SK-N-MC (cell line): Measurements from ENCODE around the gene ANK3.

ENCODE experiments used
- DNase-seq: peaks from one replicate; pipeline ENCODE4 v3.0.0-alpha.2; 2011; ENCODE audit warnings: low read depth, low spot score
- H3K27ac ChIP-seq: fragments of 200-600 bp; sonication (generic); 2 replicates; pipeline ENCODE4 v1.5.1; 2016; ENCODE audit warnings: mixed run types
- H3K36me3 ChIP-seq: fragments of 200-600 bp; sonication (generic); 2 replicates; pipeline ENCODE4 v1.6.1; 2017; ENCODE audit warnings: antibody characterized with exemption, low read length, mixed read lengths; ENCODE audit not compliant: insufficient read depth
- H3K4me3 ChIP-seq: fragments of 200-600 bp; sonication (generic); 2 replicates; pipeline ENCODE4 v1.5.1; 2016
- H3K9ac ChIP-seq: fragments of 200-600 bp; sonication (generic); 2 replicates; pipeline ENCODE4 v1.8.0; 2017; ENCODE audit warnings: mixed run types, mixed read lengths; ENCODE audit not compliant: insufficient read length
- H3K9me3 ChIP-seq: fragments of 200-600 bp; sonication (generic); 2 replicates; pipeline ENCODE4 v1.6.1; 2017; ENCODE audit warnings: low read depth, mild to moderate bottlenecking, antibody characterized with exemption, low read length, moderate library complexity, mixed read lengths
- EZH2 ChIP-seq: fragments of 200-600 bp; sonication (generic); IDR thresholded peaks from one replicate; pipeline ENCODE4 v1.6.1; 2017; ENCODE audit warnings: antibody characterized with exemption
- FOXP2 ChIP-seq: optimal IDR thresholded peaks from 2 replicates; pipeline ENCODE3; 2011; ENCODE audit warnings: mild to moderate bottlenecking, moderate library complexity; ENCODE audit not compliant: insufficient read depth; ENCODE audit errors: extremely low read length, control extremely low read depth
- POLR2AphosphoS5 ChIP-seq: IDR thresholded peaks from 2 replicates; pipeline ENCODE4 v1.6.1; 2012; ENCODE audit warnings: mild to moderate bottlenecking, low read depth, low read length, borderline replicate concordance

Gene ANK3

DNA sequence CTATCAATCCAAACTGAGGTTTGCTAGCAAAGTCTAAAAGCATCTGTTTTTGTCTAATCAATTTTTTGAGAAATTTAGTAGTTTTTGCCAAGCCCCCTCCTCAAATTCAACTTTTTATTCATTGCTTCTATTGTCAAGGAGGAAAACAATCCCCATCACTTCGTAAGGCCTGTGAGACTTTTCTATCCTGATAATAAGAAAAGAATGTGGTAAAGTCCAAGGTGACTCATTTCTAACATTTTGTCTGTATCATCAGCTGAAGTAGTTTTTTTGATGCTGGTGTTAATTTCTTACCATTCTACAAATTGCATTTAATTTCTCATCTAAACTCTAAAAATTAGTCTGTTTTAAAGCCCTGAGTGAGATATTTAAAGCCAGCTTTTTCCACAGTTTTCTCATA lies 11.7 kb downstream of the ANK3 start:
- H3K9me3 ChIP-seq = no peaks in the 10 kb centered on the region
- no peak for DNase-seq
- H3K36me3 ChIP-seq = no peaks in the 10 kb centered on the region
- no peak for TF ChIP-seq EZH2
- no peak for TF ChIP-seq FOXP2
- TF ChIP-seq POLR2AphosphoS5 = no peak
- no peak overlapping the region for H3K9ac ChIP-seq
- H3K4me3 ChIP-seq = no peak overlapping the region
- no peak overlapping the region for H3K27ac ChIP-seq

DNA sequence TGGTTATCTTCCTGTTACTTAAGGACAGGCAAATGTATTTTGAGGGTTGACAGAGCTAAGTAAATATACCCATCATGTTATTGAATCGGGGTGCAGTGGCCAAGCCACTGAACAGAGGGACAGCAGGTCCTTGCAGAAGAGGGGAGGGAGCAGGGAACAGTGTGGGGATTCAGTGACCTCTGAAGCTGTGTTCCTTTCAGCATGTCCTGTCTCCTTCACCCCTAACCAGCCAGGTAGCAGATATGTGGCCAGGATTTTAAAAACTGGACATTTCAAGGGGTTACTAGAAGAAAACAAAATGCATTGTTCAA lies 12.7 kb downstream of the ANK3 start:
- no peak for DNase-seq
- H3K36me3 ChIP-seq = no peaks in the 10 kb centered on the region
- TF ChIP-seq POLR2AphosphoS5 = no peak
- no peak for TF ChIP-seq EZH2
- TF ChIP-seq FOXP2 = no peak
- H3K4me3 ChIP-seq = no peak overlapping the region
- H3K9ac ChIP-seq = no peak overlapping the region
- no peaks in the 10 kb centered on the region for H3K9me3 ChIP-seq
- no peak overlapping the region for H3K27ac ChIP-seq

DNA sequence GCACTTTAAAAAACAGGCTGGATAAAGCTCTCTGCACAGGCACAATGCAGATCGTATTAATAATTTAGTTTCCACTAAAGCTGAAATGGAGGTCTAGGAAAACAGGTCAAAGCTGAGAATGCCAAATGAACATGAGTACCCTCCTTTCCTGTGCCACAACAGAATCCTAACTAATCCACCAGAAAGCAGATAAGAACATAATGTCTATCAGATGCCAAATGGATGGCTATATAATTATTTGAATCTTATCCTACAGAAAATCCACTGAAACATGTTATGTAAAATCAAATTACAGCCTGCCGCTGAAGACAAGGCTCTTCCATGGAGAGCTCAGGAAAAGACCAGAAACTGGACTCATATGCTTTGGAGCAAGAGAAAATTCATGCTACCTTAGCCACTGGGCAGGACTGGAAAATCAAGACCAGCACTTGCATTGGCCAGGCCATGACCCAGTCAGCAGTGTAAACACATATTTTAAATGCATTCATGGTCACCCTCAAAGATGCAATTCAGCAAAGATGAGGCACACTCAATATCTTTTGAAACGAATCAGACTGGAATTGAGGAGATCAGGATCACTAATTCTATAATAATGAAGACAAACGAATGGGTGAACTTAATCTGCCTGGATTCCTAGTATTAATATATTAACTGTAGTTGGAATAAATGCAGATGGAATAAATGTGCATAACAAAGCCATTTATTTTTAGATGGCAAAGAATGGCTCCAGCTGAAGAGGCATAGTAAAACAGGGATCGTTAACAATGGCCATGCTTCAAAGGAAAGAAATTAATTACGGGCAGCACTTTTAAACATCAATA lies 13.2 kb downstream of the ANK3 start:
- H3K36me3 ChIP-seq = no peaks in the 10 kb centered on the region

DNA sequence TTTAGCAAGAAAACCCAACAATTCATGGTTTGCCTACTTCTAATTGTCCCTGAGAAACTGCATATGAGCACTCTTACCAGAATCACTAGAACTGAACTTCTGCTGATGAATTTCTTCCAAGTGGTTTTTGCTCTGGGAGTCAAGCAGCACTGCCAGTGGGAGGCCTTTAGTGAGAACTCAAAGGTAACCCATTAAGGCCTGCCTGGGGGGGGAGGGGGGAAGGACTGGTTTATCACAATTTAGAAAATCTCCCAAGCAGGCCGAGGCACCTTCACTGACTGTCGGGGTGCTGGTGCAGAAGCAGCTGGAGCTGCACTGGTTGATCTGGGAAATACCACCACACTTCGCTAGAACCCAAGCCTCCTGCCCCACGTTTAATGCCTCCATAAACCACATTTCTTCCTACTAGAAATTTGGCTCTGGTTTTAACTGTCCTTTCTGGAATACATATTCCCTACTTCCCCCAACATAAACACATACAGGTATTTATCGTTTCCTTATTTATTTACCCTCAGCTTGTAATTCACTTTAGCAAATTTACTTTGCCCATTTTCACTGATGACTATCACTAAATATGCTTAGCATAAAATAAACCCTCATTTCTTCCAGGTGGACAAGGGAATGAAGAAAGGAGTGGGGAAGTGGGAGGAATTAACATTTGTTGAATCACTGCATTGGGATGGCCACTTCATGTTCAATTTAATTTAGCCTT lies 14.2 kb downstream of the ANK3 start:
- H3K9ac ChIP-seq = no peak overlapping the region
- no peaks in the 10 kb centered on the region for H3K36me3 ChIP-seq
- DNase-seq = no peak
- H3K9me3 ChIP-seq = no peaks in the 10 kb centered on the region
- H3K4me3 ChIP-seq = no peak overlapping the region
- no peak overlapping the region for H3K27ac ChIP-seq
- no peak for TF ChIP-seq POLR2AphosphoS5
- TF ChIP-seq FOXP2 = no peak
- no peak for TF ChIP-seq EZH2

More for the DNA sequence above, 13.2 kb downstream of the ANK3 start:
- Histone ChIP-seq H3K27ac (no peak overlapping the region), H3K4me3 (no peak overlapping the region), H3K9ac (no peak overlapping the region), H3K9me3 (no peaks in the 10 kb centered on the region)
- TF ChIP-seq FOXP2 = no peak
- DNase-seq = no peak

DNA sequence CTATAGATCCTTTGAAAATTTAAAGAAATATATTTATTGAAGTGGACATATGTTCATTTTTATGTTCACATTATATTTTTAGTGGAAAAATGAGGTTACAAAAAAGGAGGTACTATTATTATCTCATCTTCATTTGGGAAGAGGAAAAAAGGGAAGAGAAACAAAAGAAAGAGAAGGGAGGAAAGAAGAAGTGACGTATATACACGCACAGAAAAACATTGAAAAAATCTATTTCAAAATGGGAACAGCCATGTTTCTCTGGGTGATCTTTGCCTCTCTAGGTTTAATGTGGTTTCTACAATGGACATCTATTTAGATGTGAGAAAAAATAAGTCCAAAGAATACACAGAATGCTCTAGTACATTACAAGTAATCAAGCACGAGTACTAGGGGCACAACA lies 14.8 kb downstream of the ANK3 start:
- no peak for TF ChIP-seq FOXP2
- TF ChIP-seq POLR2AphosphoS5 = no peak
- no peak for TF ChIP-seq EZH2
- H3K4me3 ChIP-seq = no peak overlapping the region
- no peaks in the 10 kb centered on the region for H3K36me3 ChIP-seq
- H3K9me3 ChIP-seq = no peaks in the 10 kb centered on the region
- no peak overlapping the region for H3K27ac ChIP-seq
- no peak overlapping the region for H3K9ac ChIP-seq
- no peak for DNase-seq

DNA sequence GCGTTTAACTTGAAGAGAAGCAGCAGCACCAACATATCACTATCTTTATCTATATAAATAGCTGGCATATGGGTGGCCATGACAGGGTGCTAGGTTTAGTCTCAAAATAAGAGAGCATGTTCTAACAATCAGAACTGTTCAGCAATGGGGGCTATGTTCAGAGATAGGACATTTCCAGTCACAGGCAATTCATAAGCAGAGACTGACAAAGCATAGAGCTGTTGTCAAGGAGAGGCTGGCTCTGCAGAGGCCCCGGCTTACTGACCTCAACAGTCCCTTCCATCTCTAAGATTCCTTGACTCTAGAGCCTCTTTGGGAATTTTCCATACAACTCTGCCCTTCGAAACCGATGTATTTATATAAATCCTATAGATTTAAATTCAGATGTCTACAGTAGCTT lies 17.2 kb downstream of the ANK3 start:
- TF ChIP-seq EZH2 (no peak), FOXP2 (no peak)
- H3K9ac ChIP-seq = no peak overlapping the region
- DNase-seq = no peak
- no peak overlapping the region for H3K4me3 ChIP-seq
- no peaks in the 10 kb centered on the region for H3K36me3 ChIP-seq
- no peaks in the 10 kb centered on the region for H3K9me3 ChIP-seq
- no peak overlapping the region for H3K27ac ChIP-seq

DNA sequence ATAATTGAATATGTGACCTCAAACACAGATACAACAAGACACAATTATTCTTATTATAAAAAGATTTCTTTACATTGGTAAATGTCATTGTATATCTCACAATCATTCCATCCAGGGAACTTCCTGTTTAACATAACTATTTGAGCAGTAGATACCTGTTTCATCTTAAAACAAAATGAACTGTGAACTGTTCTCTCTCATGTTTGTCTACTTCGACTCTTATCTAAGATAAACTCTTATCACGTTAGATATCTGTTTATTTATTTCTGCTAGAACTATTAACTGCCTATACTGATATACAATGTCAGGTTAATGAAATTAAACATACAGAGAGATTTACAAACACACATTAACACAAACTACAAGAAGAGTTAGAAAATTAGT lies 20.1 kb downstream of the ANK3 start:
- no peaks in the 10 kb centered on the region for H3K36me3 ChIP-seq
- no peak overlapping the region for H3K4me3 ChIP-seq
- H3K9me3 ChIP-seq = no peaks in the 10 kb centered on the region
- DNase-seq = no peak
- no peak for TF ChIP-seq FOXP2
- no peak for TF ChIP-seq POLR2AphosphoS5
- no peak for TF ChIP-seq EZH2
- H3K27ac ChIP-seq = no peak overlapping the region
- no peak overlapping the region for H3K9ac ChIP-seq

DNA sequence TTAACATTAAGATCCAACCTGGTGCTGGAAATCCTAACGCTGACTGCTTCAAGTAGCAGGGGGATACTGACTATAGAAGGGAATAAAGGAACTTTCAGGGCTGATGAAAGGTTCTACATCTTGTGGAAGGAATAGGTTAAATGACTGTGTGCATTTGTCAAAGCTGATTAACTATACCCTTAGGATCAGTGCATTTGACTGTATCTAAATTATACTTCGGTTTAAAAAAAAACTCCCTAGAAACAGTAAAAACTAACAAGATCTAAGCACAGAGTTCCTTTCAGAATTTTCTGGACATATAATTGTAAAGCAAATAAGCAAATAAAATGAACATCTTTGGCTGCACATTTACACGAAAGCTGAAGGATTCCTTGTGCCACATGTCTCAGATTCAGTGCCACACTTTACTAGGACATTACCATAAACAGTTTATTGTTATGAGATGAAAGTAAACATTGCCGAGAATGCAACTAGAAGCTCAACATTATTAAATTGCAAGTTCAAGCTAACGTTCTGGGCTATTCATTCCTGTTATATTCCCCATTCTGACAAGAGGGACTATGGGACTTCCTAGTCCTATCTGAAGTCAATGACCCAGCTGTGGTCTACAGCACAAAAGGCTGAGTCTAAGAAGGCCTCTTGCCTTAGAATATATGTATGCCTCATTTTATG lies 20.7 kb downstream of the ANK3 start:
- TF ChIP-seq POLR2AphosphoS5 = no peak

DNA sequence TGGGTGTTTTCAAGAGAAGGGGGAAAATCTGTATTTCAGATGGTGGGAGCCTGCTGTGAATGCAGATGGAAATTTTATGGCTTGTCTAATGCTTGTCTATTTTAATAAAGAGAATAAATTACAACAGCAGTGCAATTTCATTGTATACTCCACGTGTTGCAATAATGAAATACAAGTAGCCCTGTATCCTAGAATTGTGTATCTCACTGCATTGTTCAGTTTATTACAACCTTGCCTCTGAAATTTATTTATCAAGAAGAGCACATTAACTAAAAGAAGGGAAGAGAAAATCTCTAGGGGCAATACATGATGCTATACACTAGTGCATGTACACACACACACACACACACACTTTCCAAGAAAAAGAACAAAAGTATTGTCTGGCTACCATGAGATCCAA lies 21.8 kb downstream of the ANK3 start:
- H3K9ac ChIP-seq = no peak overlapping the region
- H3K27ac ChIP-seq = no peak overlapping the region
- no peak for DNase-seq
- H3K4me3 ChIP-seq = no peak overlapping the region
- TF ChIP-seq POLR2AphosphoS5 (no peak), FOXP2 (no peak), EZH2 (no peak)
- no peaks in the 10 kb centered on the region for H3K36me3 ChIP-seq
- no peaks in the 10 kb centered on the region for H3K9me3 ChIP-seq

More for the DNA sequence above, 20.7 kb downstream of the ANK3 start:
- DNase-seq = no peak
- H3K36me3 ChIP-seq = no peaks in the 10 kb centered on the region
- H3K4me3 ChIP-seq = no peak overlapping the region
- no peak overlapping the region for H3K9ac ChIP-seq
- no peak overlapping the region for H3K27ac ChIP-seq
- H3K9me3 ChIP-seq = no peaks in the 10 kb centered on the region
